H1 (cell line): ENCODE results near the gene IYD. TPM values are rescaled to one million over a fixed set of nuclear protein-coding genes. Genes with fewer than 3 reads are reported as not detected.

Experiments
- CTCF ChIA-PET: fragments of 300-600 bp; sonication (Branson Sonifier 250); formaldehyde crosslinking; loops from one replicate; lab custom pipeline; 2021; ENCODE audit not compliant: partially characterized antibody; lab: Charles Lee
- POLR2A ChIA-PET: fragments of 300-600 bp; sonication (Branson Sonifier 250); formaldehyde crosslinking; loops from one replicate; lab custom pipeline; 2021; ENCODE audit warnings: inconsistent platforms; ENCODE audit not compliant: partially characterized antibody; lab: Charles Lee
- DNase-seq, 2 experiments: peaks; one replicate each; pipeline versions ENCODE4 v3.0.0 to v3.0.0-alpha.2; 2010 to 2022; ENCODE audit warnings: low spot score in 2 of 2, low read depth in 1 of 2, mixed read lengths in 1 of 2
- FAIRE-seq: peaks from 2 replicates; lab custom pipeline; 2011; peaks lifted over from hg19 to GRCh38; lab: Jason Lieb, UNC
- H2AFZ ChIP-seq: 2 replicates; pipeline ENCODE4 v1.8.1; 2012; ENCODE audit warnings: low read length, inconsistent platforms
- H2AK5ac ChIP-seq: 2 replicates; pipeline ENCODE4 v1.6.1; 2013; ENCODE audit warnings: low read depth, low read length
- H2BK120ac ChIP-seq: replicated peaks from 2 replicates; pipeline ENCODE3; 2013; ENCODE audit warnings: low read depth, low read length, inconsistent platforms
- H2BK12ac ChIP-seq: 2 replicates; pipeline ENCODE4 v1.6.1; 2013; ENCODE audit warnings: low read depth, low read length
- H2BK15ac ChIP-seq: 2 replicates; pipeline ENCODE4 v1.6.1; 2013; ENCODE audit warnings: low read length
- H2BK20ac ChIP-seq: 2 replicates; pipeline ENCODE4 v1.6.1; 2013; ENCODE audit warnings: low read length
- H2BK5ac ChIP-seq: 2 replicates; pipeline ENCODE4 v1.6.1; 2013; ENCODE audit warnings: low read depth, low read length
- H3K14ac ChIP-seq: 2 replicates; pipeline ENCODE4 v1.6.1; 2013; ENCODE audit warnings: inconsistent platforms; ENCODE audit not compliant: insufficient read length
- H3K18ac ChIP-seq: 2 replicates; pipeline ENCODE4 v1.6.1; 2013; ENCODE audit warnings: low read length; ENCODE audit errors: extremely low read depth
- H3K23ac ChIP-seq: 2 replicates; pipeline ENCODE4 v1.6.1; 2013; ENCODE audit warnings: inconsistent platforms; ENCODE audit not compliant: insufficient read length
- H3K23me2 ChIP-seq: 2 replicates; pipeline ENCODE4 v1.6.1; 2013; ENCODE audit warnings: low read depth, low read length
- H3K27ac ChIP-seq: 2 replicates; pipeline ENCODE4 v1.6.1; 2011; ENCODE audit warnings: low read depth, low read length, inconsistent platforms
- H3K27me3 ChIP-seq, 4 experiments: replicated peaks in 1 of 4; 1 replicate in 1 of 4; 2 replicates in 3 of 4; pipeline versions ENCODE4 v1.6.1 to v1.8.1; 2011 to 2013; ENCODE audit warnings: low read length in 3 of 4, mild to moderate bottlenecking in 3 of 4, inconsistent platforms in 2 of 4, mixed read lengths in 2 of 4, moderate library complexity in 1 of 4; ENCODE audit not compliant: control insufficient read depth in 3 of 4, insufficient read depth in 3 of 4; ENCODE audit errors: extremely low read depth in 1 of 4
- H3K36me3 ChIP-seq, 4 experiments: 2 replicates each; pipeline versions ENCODE4 v1.6.1 to v1.8.1; 2011 to 2013; ENCODE audit warnings: mild to moderate bottlenecking in 4 of 4, low read length in 3 of 4, moderate library complexity in 2 of 4, control low read depth in 1 of 4, inconsistent platforms in 1 of 4; ENCODE audit not compliant: insufficient read depth in 4 of 4, control insufficient read depth in 2 of 4
- H3K4ac ChIP-seq: replicated peaks from 2 replicates; pipeline ENCODE3; 2013; ENCODE audit warnings: low read length, low read depth, mixed read lengths, inconsistent platforms; ENCODE audit not compliant: insufficient read length
- H3K4me1 ChIP-seq, 4 experiments: replicated peaks in 1 of 4; 1 replicate in 1 of 4; 2 replicates in 3 of 4; pipeline versions ENCODE4 v1.6.1 to v1.8.1; 2011 to 2013; ENCODE audit warnings: low read length in 3 of 4, inconsistent platforms in 2 of 4, mixed read lengths in 1 of 4; ENCODE audit not compliant: insufficient read depth in 4 of 4, control insufficient read depth in 3 of 4
- H3K4me2 ChIP-seq, 2 experiments: 2 replicates each; pipeline versions ENCODE4 v1.6.1 to v1.8.1; 2011 to 2013; ENCODE audit warnings: low read depth in 2 of 2, low read length in 2 of 2, control low read depth in 1 of 2, inconsistent platforms in 1 of 2, mild to moderate bottlenecking in 1 of 2; ENCODE audit not compliant: insufficient read depth in 1 of 2
- H3K4me3 ChIP-seq, 4 experiments: fragments of 200-600, 300-600 bp in 1 of 4; sonication (generic), shearing (Covaris generic), sonication (Bioruptor Twin) in 1 of 4; 2 replicates each; pipeline versions ENCODE4 v1.5.1 to v1.8.1; 2011 to 2016; ENCODE audit warnings: low read length in 4 of 4, low read depth in 3 of 4, control low read depth in 2 of 4, inconsistent platforms in 2 of 4, mild to moderate bottlenecking in 2 of 4, mixed read lengths in 1 of 4, moderate library complexity in 1 of 4; ENCODE audit not compliant: insufficient read depth in 2 of 4; ENCODE audit errors: extremely low read depth in 1 of 4
- H3K56ac ChIP-seq: replicated peaks from 2 replicates; pipeline ENCODE3; 2013; ENCODE audit warnings: low read depth, mild to moderate bottlenecking, mixed read lengths, low read length, inconsistent platforms; ENCODE audit not compliant: insufficient read length
- H3K79me1 ChIP-seq: 2 replicates; pipeline ENCODE4 v1.6.1; 2013; ENCODE audit warnings: low read depth, low read length, control low read depth
- H3K79me2 ChIP-seq, 2 experiments: 2 replicates each; pipeline versions ENCODE4 v1.6.1 to v1.8.1; 2012 to 2013; ENCODE audit warnings: low read length in 2 of 2, mild to moderate bottlenecking in 2 of 2, inconsistent platforms in 1 of 2; ENCODE audit not compliant: insufficient read depth in 2 of 2, control insufficient read depth in 1 of 2
- H3K9ac ChIP-seq, 4 experiments: replicated peaks in 1 of 4; 1 replicate in 1 of 4; 2 replicates in 3 of 4; pipeline versions ENCODE4 v1.6.1 to v1.8.1; 2011 to 2013; ENCODE audit warnings: low read depth in 3 of 4, low read length in 3 of 4, control low read depth in 2 of 4, mild to moderate bottlenecking in 2 of 4, moderate library complexity in 2 of 4, inconsistent platforms in 1 of 4; ENCODE audit errors: extremely low read depth in 1 of 4
- H3K9me3 ChIP-seq, 2 experiments: 2 replicates each; pipeline versions ENCODE4 v1.6.1 to v1.8.1; 2012 to 2013; ENCODE audit warnings: mild to moderate bottlenecking in 2 of 2, moderate library complexity in 2 of 2, control low read depth in 1 of 2, inconsistent platforms in 1 of 2, low read depth in 1 of 2, low read length in 1 of 2, mixed read lengths in 1 of 2; ENCODE audit not compliant: insufficient read depth in 2 of 2
- H4K20me1 ChIP-seq, 2 experiments: replicated peaks in 1 of 2; 2 replicates each; pipeline versions ENCODE3 to v1.8.1; 2011 to 2013; ENCODE audit warnings: inconsistent platforms in 2 of 2, low read length in 2 of 2, mild to moderate bottlenecking in 1 of 2; ENCODE audit not compliant: insufficient read depth in 2 of 2, control insufficient read depth in 1 of 2
- H4K5ac ChIP-seq: 2 replicates; pipeline ENCODE4 v1.6.1; 2013; ENCODE audit warnings: low read length, low read depth, mixed read lengths, inconsistent platforms; ENCODE audit not compliant: insufficient read length
- H4K8ac ChIP-seq: 2 replicates; pipeline ENCODE4 v1.8.0; 2013; ENCODE audit warnings: mild to moderate bottlenecking, moderate library complexity, low read length, inconsistent platforms; ENCODE audit not compliant: insufficient read depth; ENCODE audit errors: extremely low read depth
- H4K91ac ChIP-seq: replicated peaks from 2 replicates; pipeline ENCODE3; 2013; ENCODE audit warnings: low read length, mixed read lengths, inconsistent platforms; ENCODE audit not compliant: insufficient read length
- CEBPB ChIP-seq: IDR thresholded peaks from 2 replicates; pipeline ENCODE4 v1.6.1; 2012; ENCODE audit warnings: low read depth, low read length
- WGBS, 2 experiments: shearing (Covaris generic) in 1 of 2; methylation state at CpG; one replicate each; pipeline versions ENCODE4 v1.1.6 to v1.1.7; 2013 to 2015; ENCODE audit warnings: low lambda C conversion rate in 2 of 2, mixed read lengths in 2 of 2, inconsistent platforms in 1 of 2, low coverage in 1 of 2, missing lambda C conversion rate in 1 of 2; ENCODE audit not compliant: insufficient replicate concordance in 2 of 2, insufficient coverage in 1 of 2, insufficient read length in 1 of 2; ENCODE audit errors: extremely low coverage in 1 of 2, missing lambda C conversion rate in 1 of 2; 5-methylcytosine and 5-hydroxymethylcytosine counted together
- polyA plus RNA-seq, 7 experiments: library from polyadenylated mRNA; depleted of rRNA in 3 of 7; stranded (reverse) in 5 of 7; unstranded in 2 of 7; fragments of >200 nt in 5 of 7; fragments of 200-250 nt in 2 of 7; gene quantifications; 1 replicate in 5 of 7; 2 replicates in 1 of 7; 4 replicates in 1 of 7; pipeline versions ENCODE4 v1.2.1 to v1.2.3, GENCODE V29; 2011 to 2013; ENCODE audit warnings: missing spikeins in 2 of 7, mixed read lengths in 2 of 7
- total RNA-seq: library from RNA; stranded (reverse); fragmentation: NEBNext Ultra II Directional; extraction: Animal tissue kit (Norgen Biotek cat#: 25700); gene quantifications from 2 replicates; pipeline ENCODE4 v1.2.1, GENCODE V29; 2021

Gene IYD
- total and polyA plus RNA-seq, 2 of the 8 experiments (the other 6 are each of a cell fraction or from before 2014, with no cell fraction given) = not detected

DNA sequence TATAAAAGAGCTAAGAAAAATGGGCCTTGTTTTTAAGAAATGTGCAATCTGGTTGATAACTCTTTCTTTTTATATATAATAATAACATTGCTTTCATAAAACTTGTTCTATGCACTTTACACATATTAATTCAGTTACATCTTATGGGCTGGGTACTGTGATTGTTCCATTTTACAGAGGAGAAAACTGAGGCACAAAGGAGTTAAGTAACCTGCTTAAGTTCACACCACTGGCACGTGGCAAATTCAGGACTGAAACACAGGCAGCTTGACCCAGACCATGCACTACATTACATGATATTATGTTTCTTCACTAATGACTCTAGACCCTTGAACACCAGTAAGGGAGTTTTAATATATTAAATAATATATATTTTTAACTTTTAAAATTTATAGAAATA lies 15.4 kb upstream of the IYD start:
- DNase-seq = no peak
- Histone ChIP-seq H4K5ac (no peak overlapping the region), H4K8ac (no peak overlapping the region), H4K91ac (no peak overlapping the region), H3K4ac (no peak overlapping the region), H3K9me3 (no peaks in the 10 kb centered on the region), H3K18ac (no peak overlapping the region), H3K23ac (no peak overlapping the region), H3K36me3 (no peaks in the 10 kb centered on the region), H3K23me2 (no peaks in the 10 kb centered on the region), H3K4me1 (no peaks in the 10 kb centered on the region), H3K9ac (no peak overlapping the region), H2BK20ac (no peak overlapping the region), H3K4me3 (no peak overlapping the region), H3K27me3 (no peaks in the 10 kb centered on the region), H3K4me2 (no peak overlapping the region), H2BK120ac (no peak overlapping the region), H3K14ac (no peak overlapping the region), H4K20me1 (no peaks in the 10 kb centered on the region), H3K27ac (no peak overlapping the region), H2AK5ac (no peak overlapping the region), H3K56ac (no peak overlapping the region), H2BK15ac (no peak overlapping the region), H2BK5ac (no peak overlapping the region), H3K79me1 (no peaks in the 10 kb centered on the region), H2AFZ (no peak overlapping the region), H2BK12ac (no peak overlapping the region), H3K79me2 (no peaks in the 10 kb centered on the region)
- FAIRE-seq = no peak
- CTCF ChIA-PET = interaction anchor here (1.0 to 1.9 kb wide), 5 partner anchors 11 to 283 kb away, joined by 3 to 6 read pairs (median 3); no protein-coding TSS in a partner anchor
- 96% methylated on average over 1 of the region's 1 CpG; no CpG with 5 or more reads in 1 of the 2 experiments for WGBS, 2 experiments
- POLR2A ChIA-PET = no interaction called here
- TF ChIP-seq CEBPB = no peak
